B cell (primary cell): ENCODE data around the gene GLIPR2. TPM values are rescaled to one million over a fixed set of nuclear protein-coding genes. Genes with fewer than 3 reads are reported as not detected.

ENCODE experiments used
- ATAC-seq: fragments of 200-7000 bp; cut with Tn5 transposase; one replicate; pipeline ENCODE4 v1.10.0; 2021; ENCODE audit warnings: low read depth, mild to moderate bottlenecking, moderate number of reproducible peaks, moderate library complexity
- CTCF ChIA-PET: fragments of 350-600 bp; sonication (Branson Sonifier 250); formaldehyde crosslinking; loops from one replicate; lab custom pipeline; 2021; ENCODE audit warnings: antibody characterized with exemption, inconsistent platforms; lab: Charles Lee
- POLR2A ChIA-PET: fragments of 350-600 bp; sonication (Branson Sonifier 250); formaldehyde crosslinking; loops from one replicate; lab custom pipeline; 2021; ENCODE audit warnings: antibody characterized with exemption; lab: Charles Lee
- DNase-seq: peaks from one replicate; pipeline ENCODE4 v3.0.0; 2013
- H2AFZ ChIP-seq: 2 replicates; pipeline ENCODE4 v1.6.1; 2012; ENCODE audit warnings: mild to moderate bottlenecking, low read depth, low read length; ENCODE audit not compliant: insufficient read depth, poor library complexity, severe bottlenecking
- H3K27ac ChIP-seq, 2 donors: 1 replicate in 1 of 2; 2 replicates in 1 of 2; pipeline ENCODE4 v1.5.1; 2012 to 2013; ENCODE audit warnings: low read length in 2 of 2, mild to moderate bottlenecking in 2 of 2, moderate library complexity in 1 of 2
- H3K27me3 ChIP-seq, 4 experiments: fragments of 200-600 bp in 1 of 4; sonication (generic) in 1 of 4; replicated peaks in 1 of 4; 1 replicate in 2 of 4; 2 replicates in 2 of 4; pipeline versions ENCODE4 v1.6.1 to v1.7.0; 2013 to 2016; ENCODE audit warnings: low read length in 3 of 4, mild to moderate bottlenecking in 2 of 4, mixed read lengths in 1 of 4, moderate library complexity in 1 of 4; ENCODE audit not compliant: insufficient read depth in 4 of 4, control insufficient read depth in 3 of 4; ENCODE audit errors: control extremely low read depth in 1 of 4
- H3K36me3 ChIP-seq, 2 experiments: replicated peaks in 1 of 2; 1 replicate in 1 of 2; 2 replicates in 1 of 2; pipeline versions ENCODE4 v1.6.1 to v1.7.1; 2013; ENCODE audit warnings: low read length in 1 of 2; ENCODE audit not compliant: insufficient read depth in 2 of 2, control insufficient read depth in 1 of 2; ENCODE audit errors: control extremely low read depth in 1 of 2, extremely low read depth in 1 of 2
- H3K4me1 ChIP-seq, 2 donors: fragments of 200-600 bp in 1 of 2; sonication (generic) in 1 of 2; 1 replicate in 1 of 2; 2 replicates in 1 of 2; pipeline versions ENCODE4 v1.5.1 to v1.6.1; 2013 to 2017; ENCODE audit warnings: low read length in 2 of 2; ENCODE audit not compliant: control insufficient read depth in 2 of 2, insufficient read depth in 2 of 2
- H3K4me2 ChIP-seq: replicated peaks from 2 replicates; pipeline ENCODE3; 2012; ENCODE audit warnings: mild to moderate bottlenecking, low read depth, low read length; ENCODE audit not compliant: poor library complexity, severe bottlenecking
- H3K4me3 ChIP-seq, 5 experiments: fragments of 200-600 bp in 1 of 5; sonication (generic) in 1 of 5; 1 replicate in 3 of 5; 2 replicates in 2 of 5; pipeline versions ENCODE4 v1.5.1 to v1.7.0; 2011 to 2016; ENCODE audit warnings: low read length in 4 of 5, mild to moderate bottlenecking in 4 of 5, low read depth in 2 of 5, control low read depth in 1 of 5, moderate library complexity in 1 of 5; ENCODE audit not compliant: insufficient read depth in 1 of 5; ENCODE audit errors: control extremely low read depth in 1 of 5, extremely low read depth in 1 of 5
- H3K79me2 ChIP-seq: fragments of 200-600 bp; sonication (generic); one replicate; pipeline ENCODE4 v1.6.0; 2016; ENCODE audit warnings: low read length; ENCODE audit not compliant: control insufficient read depth, insufficient read depth
- H3K9ac ChIP-seq: fragments of 200-600 bp; sonication (generic); 2 replicates; pipeline ENCODE4 v1.6.1; 2017; ENCODE audit warnings: mild to moderate bottlenecking, low read length, moderate library complexity
- H3K9me3 ChIP-seq, 3 donors: one replicate each; pipeline versions ENCODE4 v1.6.1 to v1.7.1; 2013; ENCODE audit warnings: low read length in 2 of 3; ENCODE audit not compliant: control insufficient read depth in 2 of 3, insufficient read depth in 1 of 3; ENCODE audit errors: control extremely low read depth in 1 of 3
- H4K20me1 ChIP-seq: 2 replicates; pipeline ENCODE4 v1.6.0; 2012; ENCODE audit warnings: mild to moderate bottlenecking, low read length; ENCODE audit not compliant: insufficient read depth, control insufficient read depth, poor library complexity, severe bottlenecking
- H3K27ac Mint-ChIP-seq: one replicate; pipeline ENCODE4 v1.8.0; 2021; ENCODE audit warnings: mixed read lengths
- H3K27me3 Mint-ChIP-seq: one replicate; pipeline ENCODE4 v1.8.0; 2021; ENCODE audit warnings: mixed read lengths
- H3K4me1 Mint-ChIP-seq: one replicate; pipeline ENCODE4 v1.8.0; 2021; ENCODE audit warnings: mixed read lengths
- H3K4me3 Mint-ChIP-seq: one replicate; pipeline ENCODE4 v1.8.0; 2021; ENCODE audit warnings: mixed read lengths
- H3K9me3 Mint-ChIP-seq: one replicate; pipeline ENCODE4 v1.8.0; 2022; ENCODE audit warnings: mixed read lengths; ENCODE audit not compliant: insufficient read depth
- EZH2 ChIP-seq: IDR thresholded peaks from 2 replicates; pipeline ENCODE4 v1.6.1; 2012; ENCODE audit warnings: borderline replicate concordance, low read depth, mild to moderate bottlenecking, moderate library complexity, low read length; ENCODE audit not compliant: insufficient read depth, poor library complexity, severe bottlenecking
- WGBS: methylation state at CpG from one replicate; pipeline ENCODE4 v1.1.5; 2013; ENCODE audit warnings: missing lambda C conversion rate; ENCODE audit not compliant: insufficient coverage; 5-methylcytosine and 5-hydroxymethylcytosine counted together
- intact Hi-C: fragments of 100-400 bp; cut with micrococcal nuclease; formaldehyde crosslinking; loops from one replicate; pipeline ENCODE4 v1.10.0; 2022
- polyA plus RNA-seq: library from polyadenylated mRNA; depleted of rRNA; stranded (reverse); fragments of >200 nt; gene quantifications from 2 replicates; pipeline ENCODE4 v1.2.3, GENCODE V29; 2012
- total RNA-seq, 2 donors: library from RNA; stranded (reverse); fragments of 120-200 nt in 1 of 2; gene quantifications; 1 replicate in 1 of 2; 2 replicates in 1 of 2; pipeline versions ENCODE4 v1.2.3 to v1.2.4, GENCODE V29; 2013 to 2022
- TF ChIP-seq, protein P1 (sequence below): fragments of 200-600 bp; IDR thresholded peaks from one replicate; pipeline ENCODE4 v1.8.0; 2022; ENCODE audit warnings: antibody characterized with exemption, mild to moderate bottlenecking

Gene GLIPR2
- total and polyA plus RNA-seq, 2 donors (not counting 1 experiment from before 2014, with no cell fraction given), result 13.7 to 14.6 TPM

DNA sequence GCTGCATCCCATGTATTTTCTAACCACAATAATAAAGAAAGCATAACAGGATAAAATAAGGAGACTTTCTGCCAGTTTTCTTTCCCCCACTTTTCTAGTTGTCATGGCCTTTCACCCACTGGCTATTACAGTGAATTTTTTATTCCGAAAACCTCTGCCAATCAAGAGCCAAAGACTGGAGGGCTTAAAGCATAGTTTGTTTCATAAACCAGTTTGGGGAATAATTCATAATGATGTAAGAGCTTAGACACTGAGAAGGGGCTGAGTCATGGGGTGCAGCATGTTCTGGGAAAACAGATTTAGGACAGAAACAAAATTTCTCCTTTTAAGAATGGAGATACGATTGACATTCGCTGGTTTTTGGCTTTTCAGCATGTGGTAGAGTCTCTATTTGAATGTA, 4.4 kb upstream of the GLIPR2 start:
- H3K4me1 Mint-ChIP-seq, result peaks cover 20% of the 10 kb centered on the region
- no peak overlapping the region for H3K27ac Mint-ChIP-seq
- no peak overlapping the region for H3K9ac ChIP-seq
- no peaks in the 10 kb centered on the region for H4K20me1 ChIP-seq
- H3K4me1 ChIP-seq, result peaks cover 21 to 22% of the 10 kb centered on the region in 2 donors
- no peak for DNase-seq
- 90% methylated on average over 2 of the region's 3 CpGs for WGBS
- no peak for ATAC-seq
- TF ChIP-seq, protein P1, sequence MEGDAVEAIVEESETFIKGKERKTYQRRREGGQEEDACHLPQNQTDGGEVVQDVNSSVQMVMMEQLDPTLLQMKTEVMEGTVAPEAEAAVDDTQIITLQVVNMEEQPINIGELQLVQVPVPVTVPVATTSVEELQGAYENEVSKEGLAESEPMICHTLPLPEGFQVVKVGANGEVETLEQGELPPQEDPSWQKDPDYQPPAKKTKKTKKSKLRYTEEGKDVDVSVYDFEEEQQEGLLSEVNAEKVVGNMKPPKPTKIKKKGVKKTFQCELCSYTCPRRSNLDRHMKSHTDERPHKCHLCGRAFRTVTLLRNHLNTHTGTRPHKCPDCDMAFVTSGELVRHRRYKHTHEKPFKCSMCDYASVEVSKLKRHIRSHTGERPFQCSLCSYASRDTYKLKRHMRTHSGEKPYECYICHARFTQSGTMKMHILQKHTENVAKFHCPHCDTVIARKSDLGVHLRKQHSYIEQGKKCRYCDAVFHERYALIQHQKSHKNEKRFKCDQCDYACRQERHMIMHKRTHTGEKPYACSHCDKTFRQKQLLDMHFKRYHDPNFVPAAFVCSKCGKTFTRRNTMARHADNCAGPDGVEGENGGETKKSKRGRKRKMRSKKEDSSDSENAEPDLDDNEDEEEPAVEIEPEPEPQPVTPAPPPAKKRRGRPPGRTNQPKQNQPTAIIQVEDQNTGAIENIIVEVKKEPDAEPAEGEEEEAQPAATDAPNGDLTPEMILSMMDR, result no peak
- no peak for TF ChIP-seq EZH2
- no peak overlapping the region for H2AFZ ChIP-seq
- H3K27me3 ChIP-seq, result no peaks in the 10 kb centered on the region
- no peak overlapping the region for H3K27ac ChIP-seq
- no peak overlapping the region for H3K4me3 Mint-ChIP-seq
- H3K79me2 ChIP-seq, result peaks cover 6% of the 10 kb centered on the region
- no peaks in the 10 kb centered on the region for H3K9me3 Mint-ChIP-seq
- no peak overlapping the region for H3K4me3 ChIP-seq
- H3K9me3 ChIP-seq, result no peaks in the 10 kb centered on the region
- no peaks in the 10 kb centered on the region for H3K27me3 Mint-ChIP-seq
- ChIA-PET CTCF (interaction anchor here (1.8 to 4.1 kb wide), 2 partner anchors 27 to 29 kb away, joined by 6 to 14 read pairs; no protein-coding TSS in a partner anchor), POLR2A (no interaction called here)
- H3K4me2 ChIP-seq, result no peak overlapping the region
- intact Hi-C loops, result no loop called here
- no peaks in the 10 kb centered on the region for H3K36me3 ChIP-seq

DNA sequence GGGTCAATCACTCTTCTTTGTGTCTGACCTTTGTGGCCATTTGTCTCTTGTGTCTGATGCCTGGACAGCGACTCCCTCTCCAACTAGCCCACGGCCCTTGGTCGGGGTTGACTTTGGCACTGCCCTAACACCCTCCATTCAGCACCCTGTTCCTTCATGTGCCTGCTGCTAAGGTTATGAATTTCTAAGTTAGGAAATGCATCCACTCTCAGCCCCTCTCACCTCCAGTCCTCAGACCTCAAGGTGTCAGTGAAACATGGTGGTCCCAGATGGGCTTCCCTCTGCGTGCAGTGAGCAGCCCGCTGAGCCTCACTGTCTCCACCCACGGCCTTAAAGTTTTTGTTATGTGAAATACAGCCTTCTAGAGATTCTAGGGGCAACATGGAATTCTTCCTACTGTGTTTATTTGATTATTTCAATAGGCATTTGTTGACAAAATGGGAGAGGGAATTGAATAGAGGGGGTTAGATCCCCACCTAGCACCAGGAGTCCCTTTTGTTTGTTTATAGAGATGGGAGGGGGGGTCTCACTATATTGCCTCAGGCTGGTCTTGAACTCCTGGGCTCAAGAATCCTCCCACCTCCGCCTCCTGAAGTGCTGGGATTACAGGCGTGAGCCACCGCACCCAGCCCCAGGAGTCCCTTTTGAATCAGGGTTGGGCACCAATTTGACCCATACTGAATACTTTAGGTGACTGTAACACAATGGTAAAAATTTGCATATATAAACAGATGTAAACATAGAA, 1.6 kb upstream of the GLIPR2 start:
- Histone ChIP-seq H3K4me1 (peaks cover 23 to 24% of the 10 kb centered on the region in 2 donors), H3K4me3 (no peak overlapping the region), H2AFZ (no peak overlapping the region), H3K79me2 (peaks cover 20% of the 10 kb centered on the region), H3K27ac (no peak overlapping the region), H3K9me3 (no peaks in the 10 kb centered on the region), H3K9ac (no peak overlapping the region), H3K27me3 (no peaks in the 10 kb centered on the region), H3K4me2 (no peak overlapping the region), H3K36me3 (peaks cover 0 to 12% of the 10 kb centered on the region in 2 experiments), H4K20me1 (peaks cover 14% of the 10 kb centered on the region)
- DNase-seq, result no peak
- ChIA-PET POLR2A (no interaction called here), CTCF (no interaction called here)
- H3K4me3 Mint-ChIP-seq, result peak overlapping the region; percentile 81
- no peak for TF ChIP-seq EZH2
- TF ChIP-seq, protein P1, result no peak
- H3K9me3 Mint-ChIP-seq, result no peaks in the 10 kb centered on the region
- no peak for ATAC-seq
- H3K27ac Mint-ChIP-seq, result no peak overlapping the region
- no peaks in the 10 kb centered on the region for H3K27me3 Mint-ChIP-seq
- intact Hi-C loops, result loop anchor here (5.0 kb wide), 1 partner anchor 122 kb away; the partner anchor contains the start of gene GNE
- H3K4me1 Mint-ChIP-seq, result peaks cover 35% of the 10 kb centered on the region
- WGBS, result no CpG with 5 or more reads among the region's 9 CpGs
